K562 (cell line): ENCODE measurements around the gene AICDA. TPM values are rescaled to one million over a fixed set of nuclear protein-coding genes. Genes with fewer than 3 reads are reported as not detected.

Experiments
- ATAC-seq: fragments of 200-7000 bp; cut with Tn5 transposase; 3 replicates; pipeline ENCODE4 v1.9.1; 2020; ENCODE audit warnings: moderate library complexity
- BruUV-seq: library from RNA; stranded (reverse); fragments of 400-500 nt; replicated peaks from 2 replicates; lab custom pipeline; 2021; lab: Mats Ljungman, UMichigan
- CTCF ChIA-PET: fragments of 300-600 bp; formaldehyde crosslinking; extraction: SDS; loops from one replicate; lab custom pipeline; 2021; ENCODE audit warnings: low intra/inter-chr PET ratio; lab: Yijun Ruan, JAX
- POLR2A ChIA-PET: fragments of 300-600, 350-650 bp; sonication (Branson Sonifier 250); formaldehyde crosslinking; extraction: SDS; loops from one replicate; lab custom pipeline; 2021; ENCODE audit warnings: antibody characterized with exemption, inconsistent platforms; lab: Yijun Ruan, JAX
- DNase-seq, 4 experiments: peaks; one replicate each; pipeline versions ENCODE4 v3.0.0 to v3.0.0-alpha.2; 2011 to 2018; ENCODE audit warnings: low spot score in 3 of 4, mixed read lengths in 3 of 4; ENCODE audit errors: extremely low read depth in 1 of 4
- FAIRE-seq: peaks from 2 replicates; lab custom pipeline; 2011; peaks lifted over from hg19 to GRCh38; lab: Jason Lieb, UNC
- H2AFZ ChIP-seq: 2 replicates; pipeline ENCODE4 v1.6.0; 2011; ENCODE audit warnings: low read depth, low read length, control low read depth, inconsistent platforms
- H3K27ac ChIP-seq: fragments of 200-600 bp; 3 replicates; pipeline ENCODE4 v1.8.0; 2011; ENCODE audit warnings: low read depth, mild to moderate bottlenecking, control low read depth, inconsistent platforms, low read length, moderate library complexity, mixed read lengths; ENCODE audit errors: extremely low read depth
- H3K27me3 ChIP-seq, 2 experiments: fragments of 300-600 bp in 1 of 2; 2 replicates in 1 of 2; 3 replicates in 1 of 2; pipeline versions ENCODE4 v1.6.0 to v1.8.0; 2011; ENCODE audit warnings: inconsistent platforms in 2 of 2, low read length in 2 of 2, mild to moderate bottlenecking in 1 of 2, mixed read lengths in 1 of 2, moderate library complexity in 1 of 2; ENCODE audit not compliant: control insufficient read depth in 2 of 2, insufficient read depth in 2 of 2
- H3K36me3 ChIP-seq: fragments of 300-600 bp; 3 replicates; pipeline ENCODE4 v1.8.0; 2011; ENCODE audit warnings: mild to moderate bottlenecking, low read length, inconsistent platforms; ENCODE audit not compliant: control insufficient read depth, insufficient read depth
- H3K4me1 ChIP-seq, 2 experiments: fragments of 200-600 bp in 1 of 2; replicated peaks in 1 of 2; 2 replicates in 1 of 2; 3 replicates in 1 of 2; pipeline versions ENCODE4 v1.5.1 to v1.8.0; 2011; ENCODE audit warnings: inconsistent platforms in 2 of 2, low read length in 2 of 2, mild to moderate bottlenecking in 1 of 2, mixed read lengths in 1 of 2, moderate library complexity in 1 of 2; ENCODE audit not compliant: control insufficient read depth in 2 of 2, insufficient read depth in 2 of 2
- H3K4me2 ChIP-seq: 2 replicates; pipeline ENCODE4 v1.6.1; 2011; ENCODE audit warnings: low read length, control low read depth, inconsistent platforms, mixed read lengths; ENCODE audit not compliant: insufficient read depth
- H3K4me3 ChIP-seq: fragments of 200-600 bp; sonication (generic), shearing (Covaris generic); 2 replicates; pipeline ENCODE4 v1.5.1; 2016; ENCODE audit warnings: control low read depth, inconsistent platforms
- H3K79me2 ChIP-seq: fragments of 200-600 bp; 3 replicates; pipeline ENCODE4 v1.8.0; 2011; ENCODE audit warnings: low read length, inconsistent platforms; ENCODE audit not compliant: control insufficient read depth, insufficient read depth
- H3K9ac ChIP-seq, 2 experiments: 2 replicates each; pipeline versions ENCODE4 v1.6.0 to v1.6.1; 2011; ENCODE audit warnings: low read depth in 2 of 2, low read length in 2 of 2, control low read depth in 1 of 2, inconsistent platforms in 1 of 2, mild to moderate bottlenecking in 1 of 2, mixed read lengths in 1 of 2; ENCODE audit not compliant: insufficient read depth in 1 of 2
- H3K9me1 ChIP-seq: one replicate; pipeline ENCODE4 v1.6.0; 2011; ENCODE audit warnings: inconsistent platforms, mild to moderate bottlenecking, low read length, moderate library complexity; ENCODE audit not compliant: control insufficient read depth, insufficient read depth
- H3K9me3 ChIP-seq: replicated peaks from 2 replicates; pipeline ENCODE4 v1.5.1; 2011; ENCODE audit warnings: low read depth, low read length, inconsistent platforms; ENCODE audit not compliant: control insufficient read depth, insufficient read depth
- H4K20me1 ChIP-seq: replicated peaks from 2 replicates; pipeline ENCODE4 v1.6.1; 2011; ENCODE audit warnings: low read length, inconsistent platforms, mixed read lengths; ENCODE audit not compliant: control insufficient read depth, insufficient read depth
- BCL6 ChIP-seq: fragments of 250-450 bp; sonication (Bioruptor Pico); IDR thresholded peaks from 2 replicates; pipeline ENCODE4 v1.4.0; 2020
- BRD9 ChIP-seq: fragments of 450-650 bp; IDR thresholded peaks from 2 replicates; pipeline ENCODE4 v1.6.1; 2018; ENCODE audit warnings: low read depth; ENCODE audit not compliant: partially characterized antibody
- CBX1 ChIP-seq: sonication (generic); IDR thresholded peaks from 2 replicates; pipeline ENCODE4 v1.6.1; 2016; ENCODE audit warnings: antibody characterized with exemption, low read depth, mild to moderate bottlenecking
- HDAC6 ChIP-seq: IDR thresholded peaks from 2 replicates; pipeline ENCODE4 v1.6.1; 2012; ENCODE audit warnings: low read depth, mild to moderate bottlenecking, control low read depth, inconsistent platforms, low read length, moderate library complexity
- NCOA4 ChIP-seq: fragments of 450-650 bp; IDR thresholded peaks from 2 replicates; pipeline ENCODE4 v1.6.1; 2018; ENCODE audit warnings: mild to moderate bottlenecking; ENCODE audit not compliant: partially characterized antibody
- NONO ChIP-seq, 2 experiments: fragments of 200-400 bp in 1 of 2; fragments of 450-650 bp in 1 of 2; formaldehyde crosslinking in 1 of 2; IDR thresholded peaks; 2 replicates each; pipeline ENCODE4 v1.6.1; 2017; ENCODE audit warnings: low read depth in 2 of 2, mild to moderate bottlenecking in 2 of 2, moderate library complexity in 2 of 2, low read length in 1 of 2
- NR3C1 ChIP-seq: sonication (generic); formaldehyde crosslinking; IDR thresholded peaks from 2 replicates; pipeline ENCODE4 v1.8.1; 2022; ENCODE audit warnings: missing genetic modification reagents
- RUNX1 ChIP-seq: sonication (generic); IDR thresholded peaks from 2 replicates; pipeline ENCODE4 v1.6.1; 2016; ENCODE audit warnings: antibody characterized with exemption, low read depth
- SMARCB1 ChIP-seq: IDR thresholded peaks from 2 replicates; pipeline ENCODE4 v1.6.1; 2011; ENCODE audit warnings: improper control_type of control experiment, low read depth; ENCODE audit not compliant: insufficient read length
- SMARCE1 ChIP-seq: fragments of 450-650 bp; IDR thresholded peaks from 2 replicates; pipeline ENCODE4 v1.7.1; 2016; ENCODE audit warnings: mild to moderate bottlenecking
- TAF1 ChIP-seq: IDR thresholded peaks from 2 replicates; pipeline ENCODE4 v1.6.1; 2011; ENCODE audit warnings: mild to moderate bottlenecking, low read length, moderate library complexity; ENCODE audit not compliant: insufficient read depth, control insufficient read depth, severe bottlenecking; ENCODE audit errors: extremely low read depth
- TFAM ChIP-seq: fragments of 250-450 bp; sonication (Bioruptor Pico); conservative IDR thresholded peaks from 2 replicates; pipeline ENCODE4 v1.5.0; 2021; ENCODE audit warnings: mild to moderate bottlenecking, moderate library complexity
- ZNF24 ChIP-seq: fragments of 450-650 bp; IDR thresholded peaks from 2 replicates; pipeline ENCODE4 v1.6.1; 2016
- ZNF696 ChIP-seq: fragments of 250-450 bp; sonication (Bioruptor Pico); conservative IDR thresholded peaks from 2 replicates; pipeline ENCODE4 v1.4.0; 2020; ENCODE audit warnings: mild to moderate bottlenecking, moderate library complexity
- WGBS: fragments of 100-300 bp; shearing (Covaris generic); methylation state at CpG from one replicate; pipeline ENCODE4 v1.1.6; 2016; ENCODE audit warnings: low coverage, mixed read lengths; ENCODE audit not compliant: insufficient coverage; ENCODE audit errors: missing lambda C conversion rate; 5-methylcytosine and 5-hydroxymethylcytosine counted together
- in situ Hi-C: fragments of 300-500 bp; cut with MboI; formaldehyde crosslinking; loops from 4 replicates; pipeline ENCODE4 v1.15.0; 2018; ENCODE audit warnings: inconsistent platforms, mixed read lengths
- intact Hi-C: fragments of 100-400 bp; cut with micrococcal nuclease; formaldehyde crosslinking; loops from 2 replicates; pipeline ENCODE4 v1.14.2; 2022
- polyA plus RNA-seq, 8 experiments: library from polyadenylated mRNA; depleted of rRNA in 4 of 8; stranded (reverse) in 5 of 8; unstranded in 3 of 8; fragments of >200 nt; fragmentation: Nextera tagmentation in 2 of 8; fragmentation: Illumina TruSeq in 1 of 8; extraction: Ambion mirVana in 2 of 8; extraction: Trizol in 1 of 8; gene quantifications; 2 replicates each; pipeline versions ENCODE4 v1.2.1 to v1.2.3, GENCODE V29; 2011 to 2014; ENCODE audit warnings: inconsistent platforms in 1 of 8, missing spikeins in 1 of 8
- total RNA-seq, 7 experiments: library from RNA; depleted of rRNA in 6 of 7; stranded (reverse); fragments of >200 nt in 6 of 7; fragmentation: Illumina TruSeq in 2 of 7; extraction: Trizol in 2 of 7; gene quantifications; 2 replicates each; pipeline versions ENCODE4 v1.2.1 to v1.2.3, GENCODE V29; 2011 to 2021; ENCODE audit warnings: low replicate concordance in 1 of 7
- TF ChIP-seq, protein P1 (sequence below): fragments of 250-450 bp; sonication (Bioruptor Pico); IDR thresholded peaks from 2 replicates; pipeline ENCODE4 v1.5.0; 2020; ENCODE audit warnings: mild to moderate bottlenecking, borderline replicate concordance
- TF ChIP-seq, protein P2 (sequence below): fragments of 450-650 bp; IDR thresholded peaks from 2 replicates; pipeline ENCODE4 v1.6.1; 2016; ENCODE audit warnings: mild to moderate bottlenecking
- TF ChIP-seq, protein P3 (sequence below): fragments of 450-650 bp; formaldehyde crosslinking; IDR thresholded peaks from 2 replicates; pipeline ENCODE4 v1.4.0; 2020; ENCODE audit warnings: mild to moderate bottlenecking, mixed read lengths

AICDA gene
- total and polyA plus RNA-seq, 9 of the 15 experiments (the other 6 are each of a cell fraction or from before 2014, with no cell fraction given): not detected

DNA sequence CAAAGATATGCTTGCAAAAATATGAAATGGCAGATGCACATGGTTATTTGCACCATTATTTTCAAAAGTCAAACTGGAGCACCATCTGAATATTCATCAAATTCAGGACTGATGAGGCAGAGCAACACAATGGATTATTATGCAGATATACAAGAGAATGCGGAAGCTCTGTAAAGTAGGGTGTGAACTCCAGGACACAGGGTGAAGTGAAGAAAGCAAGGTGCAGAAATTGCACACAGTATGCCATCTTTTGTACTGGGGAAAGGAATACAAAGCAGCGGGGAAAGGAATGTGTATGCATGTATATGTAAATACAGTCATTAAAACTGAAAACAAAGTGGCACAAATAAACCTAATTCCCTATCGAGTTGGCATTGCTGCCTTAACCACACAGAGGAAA is 49.3 kb downstream of the AICDA start:
- DNase-seq (no peak), FAIRE-seq (no peak), ATAC-seq (no peak)
- Histone ChIP-seq H3K36me3 (no peaks in the 10 kb centered on the region), H3K9me1 (no peaks in the 10 kb centered on the region), H3K27ac (no peak overlapping the region), H3K79me2 (no peaks in the 10 kb centered on the region), H3K9me3 (no peaks in the 10 kb centered on the region), H3K9ac (no peak overlapping the region), H3K4me3 (no peak overlapping the region), H3K27me3 (peaks cover 0 to 4% of the 10 kb centered on the region in 2 experiments; a peak in 1 of 5 replicates), H3K4me2 (no peak overlapping the region), H4K20me1 (no peaks in the 10 kb centered on the region), H3K4me1 (no peaks in the 10 kb centered on the region; a peak in 1 of 5 replicates), H2AFZ (no peak overlapping the region)
- 4% methylated on average over 3 of the region's 3 CpGs for WGBS
- intact Hi-C loops (no loop called here), in situ Hi-C loops (no loop called here)
- BruUV-seq: no TSS peak
- POLR2A ChIA-PET: no interaction called here
- CTCF ChIA-PET: no interaction called here
- TF ChIP-seq NR3C1 (CRISPR knock-in tag) (no peak), SMARCB1 (no peak), BCL6 (CRISPR knock-in tag) (no peak), NONO (IDR thresholded peaks at IDR 0.05; ENCODE audit: low read depth in 2 of 2, low read length in 1 of 2) (no peak), NCOA4 (no peak), HDAC6 (no peak), ZNF24 (no peak), TFAM (no peak), RUNX1 (no peak), TAF1 (no peak), ZNF696 (no peak), SMARCE1 (no peak), CBX1 (no peak), BRD9 (no peak)
- TF ChIP-seq, protein P1, sequence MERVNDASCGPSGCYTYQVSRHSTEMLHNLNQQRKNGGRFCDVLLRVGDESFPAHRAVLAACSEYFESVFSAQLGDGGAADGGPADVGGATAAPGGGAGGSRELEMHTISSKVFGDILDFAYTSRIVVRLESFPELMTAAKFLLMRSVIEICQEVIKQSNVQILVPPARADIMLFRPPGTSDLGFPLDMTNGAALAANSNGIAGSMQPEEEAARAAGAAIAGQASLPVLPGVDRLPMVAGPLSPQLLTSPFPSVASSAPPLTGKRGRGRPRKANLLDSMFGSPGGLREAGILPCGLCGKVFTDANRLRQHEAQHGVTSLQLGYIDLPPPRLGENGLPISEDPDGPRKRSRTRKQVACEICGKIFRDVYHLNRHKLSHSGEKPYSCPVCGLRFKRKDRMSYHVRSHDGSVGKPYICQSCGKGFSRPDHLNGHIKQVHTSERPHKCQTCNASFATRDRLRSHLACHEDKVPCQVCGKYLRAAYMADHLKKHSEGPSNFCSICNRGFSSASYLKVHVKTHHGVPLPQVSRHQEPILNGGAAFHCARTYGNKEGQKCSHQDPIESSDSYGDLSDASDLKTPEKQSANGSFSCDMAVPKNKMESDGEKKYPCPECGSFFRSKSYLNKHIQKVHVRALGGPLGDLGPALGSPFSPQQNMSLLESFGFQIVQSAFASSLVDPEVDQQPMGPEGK (CRISPR knock-in tag): no peak
- TF ChIP-seq, protein P2, sequence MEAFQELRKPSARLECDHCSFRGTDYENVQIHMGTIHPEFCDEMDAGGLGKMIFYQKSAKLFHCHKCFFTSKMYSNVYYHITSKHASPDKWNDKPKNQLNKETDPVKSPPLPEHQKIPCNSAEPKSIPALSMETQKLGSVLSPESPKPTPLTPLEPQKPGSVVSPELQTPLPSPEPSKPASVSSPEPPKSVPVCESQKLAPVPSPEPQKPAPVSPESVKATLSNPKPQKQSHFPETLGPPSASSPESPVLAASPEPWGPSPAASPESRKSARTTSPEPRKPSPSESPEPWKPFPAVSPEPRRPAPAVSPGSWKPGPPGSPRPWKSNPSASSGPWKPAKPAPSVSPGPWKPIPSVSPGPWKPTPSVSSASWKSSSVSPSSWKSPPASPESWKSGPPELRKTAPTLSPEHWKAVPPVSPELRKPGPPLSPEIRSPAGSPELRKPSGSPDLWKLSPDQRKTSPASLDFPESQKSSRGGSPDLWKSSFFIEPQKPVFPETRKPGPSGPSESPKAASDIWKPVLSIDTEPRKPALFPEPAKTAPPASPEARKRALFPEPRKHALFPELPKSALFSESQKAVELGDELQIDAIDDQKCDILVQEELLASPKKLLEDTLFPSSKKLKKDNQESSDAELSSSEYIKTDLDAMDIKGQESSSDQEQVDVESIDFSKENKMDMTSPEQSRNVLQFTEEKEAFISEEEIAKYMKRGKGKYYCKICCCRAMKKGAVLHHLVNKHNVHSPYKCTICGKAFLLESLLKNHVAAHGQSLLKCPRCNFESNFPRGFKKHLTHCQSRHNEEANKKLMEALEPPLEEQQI: no peak
- TF ChIP-seq, protein P3, sequence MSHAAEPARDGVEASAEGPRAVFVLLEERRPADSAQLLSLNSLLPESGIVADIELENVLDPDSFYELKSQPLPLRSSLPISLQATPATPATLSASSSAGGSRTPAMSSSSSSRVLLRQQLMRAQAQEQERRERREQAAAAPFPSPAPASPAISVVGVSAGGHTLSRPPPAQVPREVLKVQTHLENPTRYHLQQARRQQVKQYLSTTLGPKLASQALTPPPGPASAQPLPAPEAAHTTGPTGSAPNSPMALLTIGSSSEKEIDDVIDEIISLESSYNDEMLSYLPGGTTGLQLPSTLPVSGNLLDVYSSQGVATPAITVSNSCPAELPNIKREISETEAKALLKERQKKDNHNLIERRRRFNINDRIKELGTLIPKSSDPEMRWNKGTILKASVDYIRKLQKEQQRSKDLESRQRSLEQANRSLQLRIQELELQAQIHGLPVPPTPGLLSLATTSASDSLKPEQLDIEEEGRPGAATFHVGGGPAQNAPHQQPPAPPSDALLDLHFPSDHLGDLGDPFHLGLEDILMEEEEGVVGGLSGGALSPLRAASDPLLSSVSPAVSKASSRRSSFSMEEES (CRISPR knock-in tag): no peak
